Activated B cell treated with CpG ODN at 0.5 μM for 24 hours (primary cell): ENCODE measurements around the gene THEM5. TPM values are rescaled to one million over a fixed set of nuclear protein-coding genes. Genes with fewer than 3 reads are reported as not detected.
"Not testable (repeated sequence)": the region's sequence is repeated elsewhere in the genome, so short reads cannot be mapped to it uniquely, and the experiment has no call there.

Experiments
- ATAC-seq: fragments of 200-7000 bp; cut with Tn5 transposase; one replicate; pipeline ENCODE4 v1.10.0; 2021; ENCODE audit warnings: low read depth, mild to moderate bottlenecking, moderate library complexity
- CTCF ChIA-PET: fragments of 350-600 bp; sonication (Branson Sonifier 250); formaldehyde crosslinking; loops from one replicate; lab custom pipeline; 2021; ENCODE audit warnings: antibody characterized with exemption; lab: Charles Lee
- POLR2A ChIA-PET: fragments of 350-600 bp; sonication (Branson Sonifier 250); formaldehyde crosslinking; loops from one replicate; lab custom pipeline; 2021; ENCODE audit warnings: antibody characterized with exemption; lab: Charles Lee
- DNase-seq: peaks from one replicate; pipeline ENCODE4 v3.0.0; 2022
- H3K27ac Mint-ChIP-seq: one replicate; pipeline ENCODE4 v1.8.0; 2020; ENCODE audit warnings: mixed read lengths
- H3K27me3 Mint-ChIP-seq: one replicate; pipeline ENCODE4 v1.8.0; 2021; ENCODE audit warnings: mixed read lengths
- H3K36me3 Mint-ChIP-seq: one replicate; pipeline ENCODE4 v1.8.0; 2021; ENCODE audit warnings: low read depth, mixed read lengths
- H3K4me1 Mint-ChIP-seq: one replicate; pipeline ENCODE4 v1.8.0; 2021; ENCODE audit warnings: mixed read lengths
- H3K4me3 Mint-ChIP-seq: one replicate; pipeline ENCODE4 v1.8.0; 2020; ENCODE audit warnings: mild to moderate bottlenecking, mixed read lengths
- H3K9me3 Mint-ChIP-seq: one replicate; pipeline ENCODE4 v1.8.0; 2020; ENCODE audit warnings: mixed read lengths
- intact Hi-C: fragments of 100-400 bp; cut with micrococcal nuclease; formaldehyde crosslinking; loops from one replicate; pipeline ENCODE4 v1.15.1; 2024
- total RNA-seq: library from RNA; stranded (reverse); gene quantifications from 2 replicates; pipeline ENCODE4 v1.2.3, GENCODE V29; 2022
- TF ChIP-seq, protein P1 (sequence below): fragments of 200-600 bp; IDR thresholded peaks from one replicate; pipeline ENCODE4 v1.8.0; 2022; ENCODE audit warnings: antibody characterized with exemption, mild to moderate bottlenecking

Gene THEM5
- total RNA-seq, result not detected in 2 replicates

DNA sequence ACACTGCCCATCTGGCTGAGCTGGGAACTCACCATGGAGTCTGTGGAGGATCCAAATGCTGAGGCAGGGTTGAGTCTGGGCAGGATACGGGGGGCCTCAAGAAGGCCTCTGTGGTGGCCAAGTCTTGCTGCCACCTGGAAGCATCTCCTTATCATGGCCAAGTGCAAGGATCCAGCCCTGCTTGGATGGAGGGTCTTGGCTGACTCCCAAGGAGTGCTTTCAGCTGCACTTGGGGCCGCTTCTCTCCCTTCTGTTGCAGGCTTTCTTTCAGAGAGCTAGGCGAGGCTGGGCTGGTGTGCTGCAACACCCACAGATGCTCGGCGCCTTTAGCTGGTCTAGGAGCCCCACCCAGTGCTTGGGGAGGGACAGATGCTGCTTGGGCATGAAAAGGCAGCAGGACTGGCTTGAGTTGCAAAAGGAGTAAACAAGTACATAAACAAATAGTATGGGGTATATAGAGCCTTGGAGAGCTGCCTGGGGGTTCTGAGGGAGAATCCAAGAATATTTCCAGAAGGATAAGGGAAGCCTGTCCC lies at the start of gene THEM5:
TSS of gene THEM5 (minus strand) at position 302 of the 533 bp plus-strand sequence. CDS start at position 155, 147 bp downstream.
- ATAC-seq (no peak), DNase-seq (no peak)
- TF ChIP-seq, protein P1, sequence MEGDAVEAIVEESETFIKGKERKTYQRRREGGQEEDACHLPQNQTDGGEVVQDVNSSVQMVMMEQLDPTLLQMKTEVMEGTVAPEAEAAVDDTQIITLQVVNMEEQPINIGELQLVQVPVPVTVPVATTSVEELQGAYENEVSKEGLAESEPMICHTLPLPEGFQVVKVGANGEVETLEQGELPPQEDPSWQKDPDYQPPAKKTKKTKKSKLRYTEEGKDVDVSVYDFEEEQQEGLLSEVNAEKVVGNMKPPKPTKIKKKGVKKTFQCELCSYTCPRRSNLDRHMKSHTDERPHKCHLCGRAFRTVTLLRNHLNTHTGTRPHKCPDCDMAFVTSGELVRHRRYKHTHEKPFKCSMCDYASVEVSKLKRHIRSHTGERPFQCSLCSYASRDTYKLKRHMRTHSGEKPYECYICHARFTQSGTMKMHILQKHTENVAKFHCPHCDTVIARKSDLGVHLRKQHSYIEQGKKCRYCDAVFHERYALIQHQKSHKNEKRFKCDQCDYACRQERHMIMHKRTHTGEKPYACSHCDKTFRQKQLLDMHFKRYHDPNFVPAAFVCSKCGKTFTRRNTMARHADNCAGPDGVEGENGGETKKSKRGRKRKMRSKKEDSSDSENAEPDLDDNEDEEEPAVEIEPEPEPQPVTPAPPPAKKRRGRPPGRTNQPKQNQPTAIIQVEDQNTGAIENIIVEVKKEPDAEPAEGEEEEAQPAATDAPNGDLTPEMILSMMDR, result no peak
- intact Hi-C loops, result no loop called here
- Mint-ChIP-seq H3K4me3 (no peak within 1 kb of the TSS), H3K9me3 (no peaks in the 10 kb centered on the region), H3K4me1 (no peaks in the 10 kb centered on the region), H3K36me3 (no peaks in the 10 kb centered on the region), H3K27me3 (peaks cover 18% of the 10 kb centered on the region), H3K27ac (no peak within 1 kb of the TSS)
- CTCF ChIA-PET, result no interaction called here
- POLR2A ChIA-PET, result no interaction called here

DNA sequence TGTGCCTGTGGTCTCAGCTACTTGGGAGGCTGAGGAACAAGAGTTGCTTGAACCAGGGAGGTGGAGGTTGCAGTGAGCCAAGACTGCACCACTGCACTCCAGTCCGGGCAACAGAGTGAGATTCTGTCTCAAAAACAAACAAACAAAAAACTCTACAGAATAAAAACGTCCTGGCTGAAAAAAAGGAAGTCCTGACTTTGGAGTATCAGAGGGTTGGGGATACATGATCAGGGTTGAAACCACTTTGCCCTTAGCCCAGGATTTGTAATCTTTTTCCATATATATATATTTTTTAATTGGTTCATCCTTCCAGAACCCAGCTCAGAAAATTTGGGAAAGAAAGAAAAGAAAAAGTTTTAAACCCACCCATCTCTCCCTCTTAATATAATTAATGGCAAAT lies 49.3 kb upstream of the THEM5 start:
- CTCF ChIA-PET, result no interaction called here
- Mint-ChIP-seq H3K36me3 (peaks cover 49% of the 10 kb centered on the region), H3K4me1 (peaks cover 2% of the 10 kb centered on the region), H3K27ac (no peak overlapping the region), H3K4me3 (no peak overlapping the region), H3K9me3 (peaks cover 21% of the 10 kb centered on the region), H3K27me3 (no peaks in the 10 kb centered on the region)
- ATAC-seq, result no peak
- TF ChIP-seq, protein P1, result no peak
- POLR2A ChIA-PET, result no interaction called here
- intact Hi-C loops, result no loop called here
- no peak for DNase-seq

GRCh38 chr1:151900804-151901203 lies 47.3 kb upstream of the THEM5 start:
- DNase-seq, H3K4me1 Mint-ChIP-seq, POLR2A ChIA-PET, H3K4me3 Mint-ChIP-seq, H3K27ac Mint-ChIP-seq, H3K27me3 Mint-ChIP-seq, intact Hi-C loops, ATAC-seq, CTCF ChIA-PET: not testable (repeated sequence)
- Mint-ChIP-seq H3K36me3 (peaks cover 39% of the 10 kb centered on the region), H3K9me3 (peaks cover 18% of the 10 kb centered on the region)

DNA sequence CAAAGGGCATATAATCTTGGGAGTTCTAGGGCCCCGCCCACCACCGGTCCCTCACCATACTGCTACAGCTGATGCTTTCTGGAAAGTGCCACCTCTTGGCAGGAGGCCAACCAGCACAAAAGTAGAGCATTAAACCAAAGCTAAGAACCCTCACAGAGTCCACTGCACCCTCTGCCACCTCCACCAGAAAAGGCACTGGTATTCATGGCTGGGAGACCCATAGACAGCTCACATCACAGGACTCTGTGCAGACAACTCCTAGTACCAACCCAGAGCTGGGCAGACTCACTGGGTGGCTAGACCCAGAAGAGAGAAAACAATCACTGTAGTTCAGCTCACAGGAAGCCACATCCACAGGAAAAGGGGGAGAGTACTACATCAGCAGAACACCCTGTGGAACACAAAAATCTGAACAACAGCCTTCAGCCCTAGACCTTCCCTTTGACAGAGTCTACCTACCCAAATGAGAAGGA lies 45.0 kb upstream of the THEM5 start:
- Mint-ChIP-seq H3K27ac (no peak overlapping the region), H3K4me3 (no peak overlapping the region), H3K9me3 (peaks cover 18% of the 10 kb centered on the region), H3K27me3 (no peaks in the 10 kb centered on the region), H3K36me3 (peaks cover 38% of the 10 kb centered on the region), H3K4me1 (no peaks in the 10 kb centered on the region)
- intact Hi-C loops, result no loop called here
- DNase-seq (no peak), ATAC-seq (no peak)
- TF ChIP-seq, protein P1, result no peak
- POLR2A ChIA-PET, result no interaction called here
- CTCF ChIA-PET, result no interaction called here

DNA sequence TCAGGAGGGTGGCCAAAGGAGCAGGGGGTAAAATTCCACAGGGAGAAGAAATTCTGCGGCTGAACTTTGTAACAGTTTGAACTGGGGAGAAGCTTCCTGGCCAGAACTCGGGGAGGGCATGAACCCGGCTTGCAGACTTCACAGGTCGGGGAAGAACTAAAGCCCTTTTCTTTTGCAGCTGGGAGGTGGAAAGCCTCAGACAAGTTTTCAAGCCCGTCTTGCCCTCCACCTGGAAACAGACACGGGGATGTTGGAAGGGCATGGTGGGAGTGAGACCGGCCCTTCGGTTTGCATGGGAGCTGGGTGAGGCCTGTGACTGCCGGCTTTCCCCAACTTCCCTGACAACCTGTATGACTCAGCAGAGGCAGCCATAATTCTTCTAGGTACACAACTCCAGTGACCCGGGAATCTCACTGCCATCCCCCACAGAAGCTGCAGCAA lies 44.5 kb upstream of the THEM5 start:
- POLR2A ChIA-PET, result interaction anchor here (0.7 kb wide), 1 partner anchor 11 kb away, joined by 3 read pairs; the partner anchor contains the start of gene THEM4
- intact Hi-C loops, result no loop called here
- DNase-seq, result no peak

More for the DNA sequence above, 44.5 kb upstream of the THEM5 start:
- H3K4me1 Mint-ChIP-seq, result no peaks in the 10 kb centered on the region
- ATAC-seq, result no peak
- no peak overlapping the region for H3K4me3 Mint-ChIP-seq
- H3K27ac Mint-ChIP-seq, result no peak overlapping the region
- peaks cover 43% of the 10 kb centered on the region for H3K36me3 Mint-ChIP-seq
- H3K9me3 Mint-ChIP-seq, result peaks cover 18% of the 10 kb centered on the region
- H3K27me3 Mint-ChIP-seq, result no peaks in the 10 kb centered on the region
- TF ChIP-seq, protein P1, result no peak
- CTCF ChIA-PET, result interaction anchor here (1.6 kb wide), 1 partner anchor 9 kb away, joined by 3 read pairs; no protein-coding TSS in a partner anchor
